ACHN (cell line): ENCODE measurements around the gene LRFN2.

ENCODE experiments used
- DNase-seq: peaks from one replicate; pipeline ENCODE4 v3.0.0-alpha.2; 2015
- in situ Hi-C: cut with HindIII; loops from 2 replicates; pipeline ENCODE4 v1.10.0; 2017; ENCODE audit warnings: low sequenced_read_pairs, low pct_ligation_motif_present, low pct_unique_long_range_greater_than_20kb

The LRFN2 gene

GRCh38 chr6:40379811-40380210 is 207.4 kb downstream of the LRFN2 start:
- DNase-seq: no peak
- in situ Hi-C loops: no loop called here

GRCh38 chr6:40378725-40379074 is 208.5 kb downstream of the LRFN2 start:
- no peak for DNase-seq
- in situ Hi-C loops: no loop called here

- DNase-seq: no peak
- in situ Hi-C loops: no loop called here
Observed at GRCh38 chr6:40378071-40378724, 209.0 kb downstream of the LRFN2 start.

- in situ Hi-C loops: no loop called here
- no peak for DNase-seq
Observed at GRCh38 chr6:40377173-40377806, 209.9 kb downstream of the LRFN2 start.

GRCh38 chr6:40376113-40376650 is 211.0 kb downstream of the LRFN2 start:
- in situ Hi-C loops: no loop called here
- DNase-seq: no peak

GRCh38 chr6:40373267-40373666 is 213.9 kb downstream of the LRFN2 start:
- in situ Hi-C loops: no loop called here

GRCh38 chr6:40371621-40372020 is 215.5 kb downstream of the LRFN2 start:
- DNase-seq: no peak
- in situ Hi-C loops: no loop called here

More at GRCh38 chr6:40373267-40373666, 213.9 kb downstream of the LRFN2 start:
- no peak for DNase-seq

- in situ Hi-C loops: no loop called here
- DNase-seq: no peak
Observed at GRCh38 chr6:40371095-40371494, 216.1 kb downstream of the LRFN2 start.

GRCh38 chr6:40369891-40370290 is 217.3 kb downstream of the LRFN2 start:
- DNase-seq: no peak
- in situ Hi-C loops: no loop called here

GRCh38 chr6:40369042-40369441 is 218.1 kb downstream of the LRFN2 start:
- DNase-seq: no peak
- in situ Hi-C loops: no loop called here

- in situ Hi-C loops: no loop called here
Observed at GRCh38 chr6:40362859-40363258, 224.3 kb downstream of the LRFN2 start.

GRCh38 chr6:40359808-40360207 is 227.4 kb downstream of the LRFN2 start:
- DNase-seq: no peak
- in situ Hi-C loops: no loop called here

More at GRCh38 chr6:40362859-40363258, 224.3 kb downstream of the LRFN2 start:
- no peak for DNase-seq

GRCh38 chr6:40358473-40359460 is 228.4 kb downstream of the LRFN2 start:
- no peak for DNase-seq
- in situ Hi-C loops: no loop called here

- DNase-seq: no peak
Observed at GRCh38 chr6:40356242-40356910, 230.8 kb downstream of the LRFN2 start.

GRCh38 chr6:40355532-40355931 is 231.6 kb downstream of the LRFN2 start:
- DNase-seq: no peak
- in situ Hi-C loops: no loop called here

More at GRCh38 chr6:40356242-40356910, 230.8 kb downstream of the LRFN2 start:
- in situ Hi-C loops: no loop called here

- in situ Hi-C loops: no loop called here
- DNase-seq: no peak
Observed at GRCh38 chr6:40355066-40355465, 232.1 kb downstream of the LRFN2 start.

- in situ Hi-C loops: no loop called here
- DNase-seq: no peak
Observed at GRCh38 chr6:40353967-40354452, 233.2 kb downstream of the LRFN2 start.

GRCh38 chr6:40353197-40353966 is 233.8 kb downstream of the LRFN2 start:
- in situ Hi-C loops: no loop called here
- DNase-seq: no peak
